Esophagus mucosa (tissue), 1 donor: ENCODE data around the gene AFF1. TPM values are rescaled to one million over a fixed set of nuclear protein-coding genes. Genes with fewer than 3 reads are reported as not detected.
A peak's percentile ranks its signal among the peaks of the same experiment; 100 is the strongest.
"Not testable (repeated sequence)": the region's sequence is repeated elsewhere in the genome, so short reads cannot be mapped to it uniquely, and the experiment has no call there.

Experiments used
- ATAC-seq: fragments of 200-7000 bp; cut with Tn5 transposase; one replicate; pipeline ENCODE4 v1.9.1; 2020
- total RNA-seq: library from RNA; stranded (reverse); gene quantifications from one replicate; pipeline ENCODE4 v1.2.4, GENCODE V29; 2023
- donor health status: DM: yes; HTN: yes; CAD: no.

The AFF1 gene
- total RNA-seq, 1 donor from 2014 or later, result 39.8 TPM

DNA sequence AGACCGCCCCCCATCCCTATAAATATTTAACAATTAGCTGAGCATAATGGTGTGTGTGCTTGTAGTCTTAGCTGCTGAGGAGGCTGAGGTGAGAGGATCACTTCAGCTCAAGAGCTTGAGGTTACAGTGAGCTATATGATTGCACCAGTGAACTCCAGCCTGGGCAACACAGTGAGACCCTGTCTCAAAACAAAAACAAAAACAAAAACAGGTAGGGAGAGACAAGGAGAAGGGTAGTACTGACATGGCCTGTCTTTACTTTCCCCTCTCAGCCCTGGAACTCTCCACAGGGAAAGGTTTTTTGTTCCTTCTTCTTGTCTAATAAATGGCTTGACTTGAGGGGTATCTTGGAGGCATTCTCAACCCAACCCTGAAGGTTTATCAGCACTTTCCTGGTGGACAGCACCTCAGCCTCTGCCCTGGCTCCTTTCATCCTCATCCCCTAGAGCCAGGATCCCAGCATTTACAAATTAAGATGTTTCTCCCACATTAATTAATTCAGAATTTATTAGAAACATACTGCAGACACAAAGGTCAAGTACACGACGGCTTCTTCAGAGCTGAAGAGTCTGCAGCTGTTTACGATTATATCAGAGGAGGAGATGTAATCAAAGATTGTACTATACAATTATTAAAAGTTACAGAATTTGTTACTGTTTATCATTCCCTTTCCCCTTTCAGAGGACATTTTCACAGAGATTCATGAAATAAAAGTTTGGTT is 131.8 kb downstream of the AFF1 start:
- no peak for ATAC-seq

DNA sequence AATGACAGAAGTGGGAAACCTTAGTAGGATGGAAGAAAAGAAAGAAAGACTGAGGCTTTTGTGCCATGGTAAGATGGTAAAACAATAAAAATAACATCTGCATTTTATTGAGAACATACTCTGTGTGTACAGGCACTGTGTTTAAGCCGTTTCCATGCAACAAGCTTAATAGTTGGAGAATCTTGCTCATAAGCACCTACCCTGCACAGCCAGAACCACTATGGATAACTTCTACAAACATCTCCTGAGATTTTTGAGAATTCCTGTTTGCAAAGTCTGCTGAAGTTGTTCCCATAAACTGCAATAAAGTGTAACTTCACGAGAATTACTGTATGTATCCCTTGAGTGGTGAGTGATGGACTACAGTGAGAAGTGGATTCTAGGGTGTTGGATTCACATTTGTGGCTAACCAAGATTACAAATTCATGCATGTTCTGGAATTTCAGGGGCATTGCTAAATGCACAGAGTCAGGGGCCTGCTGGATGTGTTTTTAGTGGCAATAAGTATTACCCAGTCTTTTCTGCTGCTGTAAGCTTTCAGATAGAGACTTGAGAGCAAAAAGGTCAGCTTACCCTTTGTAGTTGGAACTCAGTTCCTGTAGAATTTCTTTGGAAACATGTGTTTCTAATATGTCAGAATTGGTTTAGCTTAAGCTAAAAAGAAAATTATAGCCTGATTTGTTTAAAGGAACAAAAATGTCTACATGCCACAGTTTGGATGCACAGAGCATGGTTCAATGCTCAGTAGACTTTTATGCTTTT is 132.5 kb downstream of the AFF1 start:
- ATAC-seq, result no peak

DNA sequence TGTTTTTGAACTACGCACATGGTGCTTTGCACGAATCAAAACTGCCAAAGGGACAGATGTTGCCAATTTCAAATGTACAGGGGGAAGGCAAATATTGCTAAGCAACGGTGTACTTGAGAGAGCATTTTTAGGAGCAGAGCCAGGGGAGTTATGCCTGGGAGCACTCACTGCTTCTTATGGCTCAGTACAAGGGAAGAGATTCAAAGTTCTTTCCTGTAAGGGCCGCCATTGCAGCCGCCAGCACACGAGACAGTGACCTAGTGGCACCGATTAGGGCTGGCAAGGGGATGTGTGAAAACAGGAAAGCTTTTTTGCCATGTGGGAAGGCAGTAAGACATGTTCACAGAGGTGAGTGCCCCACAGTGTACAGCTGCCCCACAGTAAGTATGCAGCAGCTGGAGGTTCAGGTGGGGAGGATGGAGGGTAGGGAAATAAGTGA is 133.8 kb downstream of the AFF1 start:
- no peak for ATAC-seq

DNA sequence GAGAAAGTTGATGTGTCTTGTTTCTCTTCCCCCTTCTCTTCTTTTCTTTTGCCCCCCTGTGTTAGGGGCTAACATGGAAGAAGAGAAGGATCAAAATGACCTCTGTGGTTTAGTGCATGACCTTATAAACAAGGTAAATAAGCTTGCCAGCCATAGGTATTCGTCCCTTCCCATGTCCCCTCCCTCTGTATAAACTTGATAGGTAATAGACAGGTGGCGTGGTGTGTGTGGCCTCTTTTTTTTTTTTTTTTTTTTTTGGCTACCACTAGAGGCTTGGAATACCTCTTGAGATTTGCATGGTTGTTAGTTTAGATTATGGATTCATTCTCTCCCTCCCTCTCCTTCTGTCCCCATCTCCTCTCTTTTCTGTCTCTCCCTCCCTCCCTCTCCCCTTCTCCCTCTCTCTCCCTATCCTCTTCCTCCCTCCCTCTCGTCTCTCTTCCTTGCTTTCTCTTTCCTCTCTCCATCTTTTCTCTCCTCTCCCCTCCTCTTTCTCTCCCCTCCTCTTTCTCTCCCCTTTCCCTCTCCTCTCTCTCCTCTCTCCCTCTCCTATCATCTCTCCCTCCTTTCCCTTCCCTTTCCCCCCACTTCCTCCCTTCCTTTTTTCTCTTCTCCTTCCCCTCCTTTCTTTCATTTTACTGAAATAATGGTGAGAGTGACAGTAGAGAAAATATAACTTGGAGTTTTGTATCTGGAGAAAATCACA is 134.4 kb downstream of the AFF1 start:
- no peak for ATAC-seq

DNA sequence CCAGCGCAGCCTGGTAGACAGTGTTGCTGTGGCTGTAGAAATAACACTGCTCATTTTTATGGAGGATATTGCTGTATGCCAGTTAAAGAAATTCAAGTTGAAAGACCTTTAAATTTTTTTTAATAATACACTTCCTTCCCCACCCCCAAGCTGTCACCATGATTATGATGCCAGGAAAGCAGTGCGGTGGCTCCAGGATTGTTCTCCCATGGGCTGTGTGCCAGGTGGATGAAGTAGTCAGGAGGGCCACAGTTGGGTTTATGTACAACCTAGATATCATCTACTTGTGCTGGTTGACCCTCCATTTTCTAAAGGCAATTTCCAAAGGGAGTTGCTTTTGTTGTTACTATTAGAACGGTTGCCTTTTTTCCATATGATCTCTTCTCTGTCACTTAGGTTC is 136.6 kb downstream of the AFF1 start:
- ATAC-seq, result no peak

DNA sequence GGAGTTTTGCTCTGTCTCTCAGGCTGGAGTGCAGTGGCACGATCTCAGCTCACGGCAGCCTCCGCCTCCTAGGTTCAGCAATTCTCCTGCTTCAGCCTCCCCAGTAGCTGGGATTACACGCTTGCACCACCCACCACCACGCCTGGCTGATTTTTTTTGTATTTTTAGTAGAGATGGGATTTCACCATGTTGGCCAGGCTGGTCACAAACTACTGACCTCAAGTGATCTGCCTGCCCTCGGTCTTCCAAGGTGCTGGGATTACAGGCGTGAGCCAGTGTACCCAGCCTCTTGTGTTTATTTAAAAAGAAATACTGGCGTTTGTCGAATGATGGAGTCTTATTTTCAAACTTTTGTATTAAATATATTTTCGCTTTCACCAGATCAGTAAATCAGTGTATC is 137.7 kb downstream of the AFF1 start:
- ATAC-seq, result not testable (repeated sequence)

DNA sequence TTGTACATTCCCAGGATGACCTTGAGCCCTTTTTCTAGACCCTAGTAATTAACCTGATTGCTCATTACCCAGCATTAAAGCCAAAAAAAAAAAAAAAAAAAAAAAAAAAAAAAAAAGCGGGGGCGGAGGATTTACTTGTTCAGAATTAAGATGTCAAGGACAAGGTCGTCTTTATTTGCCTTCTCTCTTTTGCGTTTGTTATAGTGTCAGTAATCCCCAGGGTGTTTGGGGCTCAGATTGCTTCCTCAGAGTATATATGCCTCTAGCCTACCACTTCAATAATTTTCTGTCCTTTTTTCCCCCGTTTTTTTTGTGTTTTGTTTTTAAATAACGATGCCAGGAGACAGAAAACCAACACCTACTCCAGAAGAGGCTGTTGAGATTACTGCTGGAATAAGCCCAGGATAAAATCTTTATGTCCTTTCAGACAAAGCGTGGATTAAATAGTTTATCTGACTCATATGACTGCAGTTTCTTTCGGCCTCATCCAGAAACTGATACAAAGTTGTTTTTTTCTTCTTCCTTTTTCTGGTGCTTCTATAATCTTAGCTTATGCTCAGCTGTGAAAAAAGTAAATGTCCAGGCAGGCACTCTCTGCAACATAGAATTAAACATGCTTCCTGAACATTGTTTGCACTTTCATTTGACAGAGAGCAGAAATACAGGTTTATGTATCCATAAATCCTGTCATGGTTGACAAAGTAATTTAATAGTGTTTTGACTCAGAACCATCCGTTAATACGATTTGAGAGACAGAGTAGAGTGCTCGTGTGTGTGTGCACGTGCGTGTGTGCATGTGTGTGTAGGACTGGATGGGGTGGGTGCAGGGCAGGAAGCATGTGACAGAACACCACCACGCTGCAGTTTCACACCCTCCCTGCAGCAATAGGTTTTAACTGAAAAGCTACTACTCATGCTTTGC is 138.6 kb downstream of the AFF1 start:
- ATAC-seq, result peak; percentile 85

DNA sequence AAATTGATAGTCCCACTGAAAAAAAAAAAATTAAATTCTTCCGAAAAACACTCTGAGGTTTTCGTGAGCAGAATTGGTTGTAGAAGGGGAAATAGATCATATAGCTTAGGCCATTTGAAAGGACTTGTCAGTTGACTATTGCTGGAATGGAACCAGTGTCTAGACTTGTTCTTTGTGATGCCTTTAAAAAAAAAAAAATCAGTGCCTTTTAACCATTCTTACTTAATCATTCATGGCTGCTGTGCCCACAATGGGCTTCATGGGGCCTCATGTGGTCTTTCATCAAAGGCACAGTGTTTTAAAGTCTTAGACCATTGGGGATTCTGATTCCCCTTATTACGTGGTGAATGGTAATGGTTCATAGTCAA is 139.3 kb downstream of the AFF1 start:
- ATAC-seq, result peak; percentile 9

DNA sequence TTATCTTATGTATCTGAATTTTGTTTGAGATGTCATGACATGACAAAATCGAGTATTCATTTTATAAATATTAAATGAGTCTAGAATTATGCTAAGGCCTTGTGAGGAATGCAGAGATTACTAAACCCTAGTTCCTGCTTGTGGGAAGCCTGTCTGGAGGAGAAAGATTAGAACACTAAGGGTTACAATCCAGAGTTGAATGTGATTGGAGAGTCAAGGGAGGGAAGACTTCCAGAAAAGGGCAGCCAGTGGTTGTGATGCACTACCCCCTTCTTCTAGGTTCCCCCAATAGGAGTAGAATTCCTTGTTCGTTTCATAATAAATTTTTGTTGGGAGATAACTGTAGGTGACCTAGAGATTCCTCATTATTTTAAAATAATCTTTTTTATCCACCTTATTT is 141.1 kb downstream of the AFF1 start:
- no peak for ATAC-seq

DNA sequence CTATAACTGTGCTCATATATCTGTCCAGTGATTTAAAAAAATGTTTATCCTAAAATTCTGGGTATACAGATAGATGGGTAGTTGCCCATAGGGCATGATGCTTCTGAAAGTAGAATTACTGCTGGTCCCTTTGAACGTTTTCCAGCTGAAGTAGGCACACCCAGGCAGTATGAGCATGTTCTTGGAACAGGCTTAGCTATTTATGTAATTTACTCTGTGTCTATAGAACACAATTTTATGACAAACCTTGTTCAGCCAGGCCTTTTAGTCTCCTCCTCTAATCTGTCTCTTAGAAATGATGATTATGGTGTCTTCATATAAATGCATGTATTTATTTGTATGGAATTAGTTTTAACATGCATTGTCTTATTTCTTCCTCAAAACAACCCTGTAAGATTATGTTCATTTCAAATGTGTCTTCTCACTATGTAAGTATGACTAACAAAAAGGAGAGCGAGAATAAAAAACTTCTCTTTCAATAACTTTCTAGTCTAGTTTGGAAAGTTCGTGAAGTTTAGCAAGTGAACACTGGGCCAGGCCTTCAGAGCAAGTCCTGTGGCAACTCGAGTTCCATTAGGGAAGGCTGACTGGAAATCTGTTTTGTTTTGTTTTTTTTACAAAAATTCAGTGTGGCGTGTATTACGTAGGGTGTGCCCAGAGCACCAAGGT is 142.0 kb downstream of the AFF1 start:
- peak; percentile 22 for ATAC-seq

DNA sequence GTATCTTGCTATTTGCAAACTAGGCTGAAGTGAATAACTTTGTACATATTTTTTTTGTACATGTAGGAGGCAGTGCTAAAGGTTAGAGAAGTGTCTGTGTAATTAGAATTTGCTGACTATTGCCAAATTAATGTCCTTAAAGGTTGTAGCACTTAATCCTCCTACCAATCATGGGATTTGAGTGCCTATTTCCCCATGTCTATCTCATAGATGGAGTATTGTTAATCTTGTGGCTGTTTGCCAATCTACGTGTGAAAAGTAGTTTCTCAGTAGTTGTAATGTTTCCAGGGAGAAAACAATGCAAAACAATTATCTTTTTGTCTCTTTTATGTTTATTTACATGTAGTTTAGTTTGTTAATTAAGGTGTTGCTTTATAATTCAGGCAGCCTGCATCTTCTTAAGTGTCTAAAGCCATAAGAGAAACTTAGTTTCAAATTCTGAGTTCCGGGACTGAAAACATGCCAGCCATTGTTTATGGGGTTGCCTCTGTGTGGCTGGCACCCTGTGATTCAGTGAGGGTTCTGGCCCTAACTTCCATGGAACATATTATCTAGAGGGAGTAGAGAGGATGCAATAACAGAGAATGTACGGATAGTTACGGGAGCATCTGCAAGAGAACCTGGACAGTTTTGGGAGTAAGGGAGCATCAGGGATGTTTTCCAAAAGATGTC is 143.2 kb downstream of the AFF1 start:
- ATAC-seq, result peak; percentile 18

DNA sequence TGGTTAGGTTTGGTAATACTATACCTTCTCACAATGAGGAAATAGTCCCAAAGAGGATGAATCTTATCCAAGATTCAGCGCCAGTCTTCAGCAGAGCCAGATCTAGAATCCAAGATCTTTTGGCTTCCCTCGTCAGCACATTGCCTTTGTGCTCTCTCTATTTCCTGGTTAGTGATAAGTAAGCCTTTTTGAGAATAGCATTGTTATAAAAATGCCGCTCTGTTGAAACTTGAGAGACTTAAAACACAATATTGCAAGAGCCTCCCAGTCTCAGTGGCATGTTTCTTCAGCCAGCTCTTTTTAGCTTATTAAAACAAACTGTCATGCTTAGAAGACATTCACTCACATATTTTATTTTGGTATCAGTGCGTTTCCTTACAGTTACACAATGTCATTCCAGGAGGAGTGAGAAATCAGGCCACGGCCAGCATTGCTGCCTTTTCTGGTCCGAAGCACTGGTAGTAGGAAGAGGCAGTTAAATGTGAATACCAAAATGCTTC is 144.2 kb downstream of the AFF1 start:
- ATAC-seq, result peak; percentile 63

DNA sequence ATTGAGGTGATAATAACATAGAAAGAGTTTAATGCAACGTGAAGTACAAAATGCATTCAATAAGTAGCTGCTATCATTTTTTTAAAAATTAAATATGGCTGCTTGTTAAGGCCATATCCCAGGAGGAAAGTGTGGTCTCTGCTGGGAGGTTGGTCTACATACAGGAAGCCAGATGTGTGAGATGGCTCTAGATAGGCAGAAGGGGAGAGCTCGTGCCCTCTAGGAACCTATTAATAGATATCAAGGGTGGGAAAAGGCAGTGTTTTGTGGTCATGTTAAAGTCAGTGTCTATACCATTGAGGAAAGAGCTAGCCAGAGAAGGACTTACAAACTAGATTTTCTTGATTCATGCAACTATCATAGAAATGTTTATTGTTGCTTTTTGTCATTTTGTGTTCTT is 145.2 kb downstream of the AFF1 start:
- ATAC-seq, result no peak

DNA sequence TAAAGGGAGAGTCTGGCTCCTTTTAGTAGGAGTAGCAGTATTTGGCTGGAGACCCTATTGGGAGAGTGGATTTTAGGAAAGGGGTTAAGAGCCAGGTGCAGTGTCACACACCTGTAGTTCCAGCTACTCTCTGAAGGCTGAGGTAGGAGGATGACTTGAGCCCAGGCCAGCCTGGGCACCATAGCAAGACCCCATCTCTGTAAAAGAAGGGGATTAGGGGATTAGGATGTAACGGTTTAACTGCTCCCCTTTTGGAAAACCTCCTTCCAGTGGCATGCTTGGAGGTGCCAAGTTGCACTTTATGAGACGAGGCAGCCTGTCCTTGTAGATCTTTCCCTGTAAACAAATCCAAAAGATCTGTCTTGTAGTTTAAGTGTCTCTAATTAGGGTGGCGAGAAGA is 145.7 kb downstream of the AFF1 start:
- ATAC-seq, result no peak

DNA sequence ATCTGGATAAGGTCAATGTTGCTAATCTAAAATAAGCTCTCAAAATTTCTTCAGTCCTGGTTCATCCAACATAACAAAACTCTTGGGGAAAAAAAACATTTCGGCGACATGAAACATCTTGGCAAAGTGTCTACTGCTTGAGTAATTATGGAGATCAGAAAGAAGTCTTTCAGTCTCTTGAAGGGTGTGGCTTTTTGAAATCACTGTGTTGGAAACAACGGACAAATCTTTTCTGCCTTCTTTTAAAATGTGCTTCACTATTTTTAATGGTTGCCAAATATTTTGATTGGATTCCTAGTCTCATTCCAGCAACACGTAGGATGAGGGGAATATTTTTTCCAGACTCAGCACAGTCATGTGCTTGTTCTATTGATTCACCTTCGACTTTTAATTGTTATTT is 147.0 kb downstream of the AFF1 start:
- peak; percentile 33 for ATAC-seq

DNA sequence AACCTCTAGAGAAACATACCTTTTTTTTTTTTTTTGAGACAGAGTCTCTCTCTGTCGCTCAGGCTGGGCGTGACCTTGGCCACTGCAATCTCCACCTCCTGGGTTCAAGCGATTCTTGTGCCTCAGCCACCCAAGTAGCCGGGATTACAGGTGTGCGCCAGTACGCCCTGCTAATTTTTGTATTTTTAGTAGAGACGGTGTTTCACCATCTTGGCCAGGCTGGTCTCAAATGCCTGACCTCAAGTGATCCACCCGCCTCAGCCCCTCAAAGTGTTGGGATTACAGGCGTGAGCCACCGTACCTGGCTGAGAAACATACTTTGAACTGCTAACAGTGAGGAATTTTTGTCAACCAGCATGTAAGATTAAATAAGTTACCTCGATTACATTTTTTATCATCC is 150.9 kb downstream of the AFF1 start:
- ATAC-seq, result not testable (repeated sequence)

DNA sequence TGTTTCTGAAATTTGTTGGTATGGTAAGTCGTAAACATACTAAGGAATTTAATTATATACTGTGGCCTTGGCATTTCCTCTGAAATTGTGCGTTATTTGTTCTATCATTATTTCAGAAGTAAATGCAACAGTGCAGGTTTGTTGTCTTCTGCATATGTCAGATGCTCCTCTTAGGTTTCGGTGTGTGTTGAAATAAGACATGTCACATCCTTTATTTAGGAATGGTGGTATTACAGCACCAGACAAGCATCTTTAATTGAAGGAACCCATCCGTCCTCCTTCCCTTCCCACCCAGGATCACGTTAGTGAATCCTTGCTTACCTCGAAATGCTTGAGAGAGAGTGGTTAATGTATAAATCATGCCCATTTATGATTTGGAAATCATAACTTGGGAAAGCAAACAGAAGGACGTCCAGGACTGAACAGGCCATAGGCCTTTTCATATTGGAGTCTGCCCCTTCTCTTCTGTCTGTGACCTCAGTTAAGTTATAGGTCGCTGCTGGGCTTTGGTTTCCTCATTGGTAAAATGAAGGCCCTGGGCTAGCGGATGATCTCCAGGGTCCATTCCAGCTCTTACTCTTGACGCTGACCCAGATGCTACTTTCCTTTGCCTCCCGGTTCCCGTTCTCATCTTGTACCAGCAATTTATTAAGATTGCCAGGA is 151.5 kb downstream of the AFF1 start:
- no peak for ATAC-seq

DNA sequence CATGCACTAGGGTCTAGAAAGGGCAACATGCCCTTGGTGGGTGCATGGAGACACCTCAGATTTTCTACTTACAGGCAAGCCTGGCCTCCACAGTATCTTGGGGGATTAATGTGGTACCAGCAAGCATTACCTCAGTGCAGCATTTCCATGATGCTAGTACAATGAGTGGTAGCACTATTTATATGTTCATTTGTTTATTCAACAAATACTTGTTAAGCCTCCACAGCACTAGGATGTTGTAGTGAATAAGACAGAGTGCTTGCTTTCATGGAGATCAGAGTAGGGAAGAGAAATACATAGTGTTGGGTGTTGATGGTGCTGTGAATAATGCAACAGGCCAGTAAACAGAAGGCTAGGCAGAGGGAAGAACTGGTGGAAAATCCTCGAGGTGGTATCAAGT is 152.2 kb downstream of the AFF1 start:
- no peak for ATAC-seq

DNA sequence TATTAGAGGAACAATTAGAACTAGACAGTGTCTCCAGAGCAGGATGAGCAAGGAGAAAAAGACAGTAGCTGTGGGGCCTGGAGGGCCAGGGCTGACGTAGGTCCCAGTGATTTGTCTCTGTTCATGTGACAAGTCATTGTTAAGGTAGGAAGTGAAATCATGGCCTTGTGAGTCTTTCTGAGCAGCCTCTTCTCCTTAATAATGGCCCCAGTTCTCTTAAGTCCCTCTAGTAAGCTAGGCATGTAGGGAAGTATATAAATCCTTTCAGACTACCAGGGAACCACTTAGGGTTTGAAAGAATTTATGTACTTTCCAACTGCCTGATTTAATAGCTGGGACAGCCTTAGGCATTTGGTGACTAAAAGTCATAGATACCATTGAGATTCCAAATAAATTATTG is 152.6 kb downstream of the AFF1 start:
- peak; percentile 13 for ATAC-seq

DNA sequence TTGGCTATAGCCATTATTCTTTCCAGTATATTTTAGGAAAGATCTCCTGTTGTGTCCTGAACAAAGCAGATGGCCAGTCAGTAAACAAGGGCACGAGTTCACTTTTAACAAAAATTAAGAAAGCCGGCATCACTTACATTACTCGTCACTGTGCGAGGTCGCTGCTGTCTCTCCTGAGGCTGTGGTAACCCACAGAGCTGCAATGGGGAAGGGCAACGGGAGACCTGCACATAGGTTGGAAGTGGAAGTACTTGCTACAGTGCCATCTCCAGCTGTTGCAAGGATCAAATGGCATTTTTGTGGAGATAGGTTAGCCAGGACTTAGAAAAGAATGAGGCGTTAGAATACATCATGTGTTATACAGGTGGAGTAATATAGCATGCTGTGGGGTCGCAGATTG is 153.4 kb downstream of the AFF1 start:
- no peak for ATAC-seq

DNA sequence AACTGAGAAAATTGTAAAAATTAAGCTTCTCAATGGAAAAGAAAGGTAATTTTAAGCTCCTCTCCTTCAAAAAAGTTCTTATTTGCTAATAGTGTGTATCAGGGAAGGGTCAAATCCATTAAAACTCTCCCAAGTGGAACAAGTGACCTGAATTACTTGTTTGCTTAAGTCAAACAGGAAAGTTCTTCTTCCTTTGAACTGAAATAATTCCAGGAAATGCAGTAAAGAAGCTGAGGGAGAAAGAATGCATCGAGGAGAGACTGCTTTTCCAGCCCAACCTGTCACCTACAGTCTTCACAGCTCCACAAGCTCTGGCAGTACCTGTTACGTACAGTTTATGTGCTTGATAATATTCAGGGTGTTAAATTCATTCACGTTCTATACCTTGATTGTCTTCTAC is 154.6 kb downstream of the AFF1 start:
- ATAC-seq, result peak; percentile 67
